ENCODE measurements around the gene ARHGEF5.
"Not testable (repeated sequence)": the region's sequence is repeated elsewhere in the genome, so short reads cannot be mapped to it uniquely, and the experiment has no call there.

DNA sequence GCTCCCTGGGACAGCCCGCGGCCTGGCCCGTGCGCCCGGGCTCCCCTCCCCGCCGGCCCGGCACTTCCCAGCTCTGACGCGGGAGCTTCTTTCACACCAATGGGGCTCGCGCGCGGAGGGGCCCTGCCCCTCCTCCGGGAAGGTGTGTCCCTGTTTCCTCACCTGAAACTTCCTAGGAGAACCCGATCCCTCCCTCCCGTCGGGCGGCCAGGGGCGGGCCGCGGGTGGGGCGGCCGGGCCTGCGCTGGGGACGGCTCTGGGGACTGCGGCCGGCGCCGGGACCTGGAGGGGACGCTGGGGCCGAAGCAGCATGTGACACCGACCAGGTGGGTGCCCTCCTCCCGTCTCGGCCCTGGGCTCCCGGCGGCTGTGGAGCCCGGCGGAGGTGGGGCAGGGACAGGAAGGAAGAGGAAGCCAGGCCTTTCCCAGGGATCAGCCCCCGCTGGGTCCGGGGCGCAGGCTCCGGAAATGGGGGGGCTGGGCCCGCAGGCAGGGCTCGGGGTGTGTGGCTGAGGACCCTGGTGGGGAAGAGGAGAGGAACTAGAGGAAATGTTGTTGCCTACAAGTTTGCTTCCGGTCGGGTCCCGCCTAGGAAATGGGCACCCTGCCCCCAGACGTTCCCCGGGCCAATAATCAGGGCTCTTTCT is at the start of gene ARHGEF5:
- TF ChIP-seq, protein P1, sequence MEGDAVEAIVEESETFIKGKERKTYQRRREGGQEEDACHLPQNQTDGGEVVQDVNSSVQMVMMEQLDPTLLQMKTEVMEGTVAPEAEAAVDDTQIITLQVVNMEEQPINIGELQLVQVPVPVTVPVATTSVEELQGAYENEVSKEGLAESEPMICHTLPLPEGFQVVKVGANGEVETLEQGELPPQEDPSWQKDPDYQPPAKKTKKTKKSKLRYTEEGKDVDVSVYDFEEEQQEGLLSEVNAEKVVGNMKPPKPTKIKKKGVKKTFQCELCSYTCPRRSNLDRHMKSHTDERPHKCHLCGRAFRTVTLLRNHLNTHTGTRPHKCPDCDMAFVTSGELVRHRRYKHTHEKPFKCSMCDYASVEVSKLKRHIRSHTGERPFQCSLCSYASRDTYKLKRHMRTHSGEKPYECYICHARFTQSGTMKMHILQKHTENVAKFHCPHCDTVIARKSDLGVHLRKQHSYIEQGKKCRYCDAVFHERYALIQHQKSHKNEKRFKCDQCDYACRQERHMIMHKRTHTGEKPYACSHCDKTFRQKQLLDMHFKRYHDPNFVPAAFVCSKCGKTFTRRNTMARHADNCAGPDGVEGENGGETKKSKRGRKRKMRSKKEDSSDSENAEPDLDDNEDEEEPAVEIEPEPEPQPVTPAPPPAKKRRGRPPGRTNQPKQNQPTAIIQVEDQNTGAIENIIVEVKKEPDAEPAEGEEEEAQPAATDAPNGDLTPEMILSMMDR (conservative IDR thresholded peaks at IDR 0.05; ENCODE audit: low read length), result not testable (repeated sequence)
- TF ChIP-seq EZH2phosphoT487 (IDR thresholded peaks at IDR 0.05; ENCODE audit: borderline replicate concordance), result not testable (repeated sequence)
